ENCODE data around the gene ASAP2. TPM values are rescaled to one million over a fixed set of nuclear protein-coding genes. Genes with fewer than 3 reads are reported as not detected.

The ASAP2 gene
- polyA plus RNA-seq, 1 donor (not counting 4 experiments of a cell fraction or from before 2014, with no cell fraction given), result 54.2 TPM

DNA sequence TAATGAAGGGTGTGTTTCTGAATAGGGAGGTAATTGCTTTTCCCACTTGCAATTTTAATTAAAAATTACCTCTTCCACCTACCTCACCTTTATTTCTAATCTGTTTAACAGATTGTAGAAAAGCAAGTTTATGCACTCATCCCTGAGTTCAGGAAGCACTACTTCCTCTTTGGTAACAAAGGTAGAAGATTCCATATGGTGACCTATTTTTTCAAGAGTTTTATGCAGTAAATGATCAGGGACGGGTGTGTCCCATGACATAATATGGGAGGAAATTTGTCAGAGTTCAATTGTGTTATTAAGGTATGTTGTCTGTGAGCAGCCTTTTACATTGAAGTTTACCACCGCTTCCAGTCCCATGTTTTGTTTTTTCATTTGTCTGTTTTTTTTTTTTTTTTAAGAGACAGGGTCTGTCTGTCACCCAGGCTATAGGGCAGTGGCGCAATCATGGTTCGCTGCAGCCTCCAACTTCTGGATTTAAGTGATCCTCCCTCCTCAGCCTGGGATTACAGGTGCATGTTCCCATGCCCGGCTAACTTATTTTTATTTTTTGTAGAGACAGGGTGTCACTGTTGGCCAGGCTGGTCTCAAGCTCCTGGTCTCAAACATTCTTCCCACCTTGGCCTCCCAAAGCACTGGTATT is 68.2 kb downstream of the ASAP2 start:
- H3K27ac ChIP-seq (ENCODE audit: control insufficient read depth, insufficient read depth, low read length), result no peak overlapping the region
- TF ChIP-seq, protein P1, sequence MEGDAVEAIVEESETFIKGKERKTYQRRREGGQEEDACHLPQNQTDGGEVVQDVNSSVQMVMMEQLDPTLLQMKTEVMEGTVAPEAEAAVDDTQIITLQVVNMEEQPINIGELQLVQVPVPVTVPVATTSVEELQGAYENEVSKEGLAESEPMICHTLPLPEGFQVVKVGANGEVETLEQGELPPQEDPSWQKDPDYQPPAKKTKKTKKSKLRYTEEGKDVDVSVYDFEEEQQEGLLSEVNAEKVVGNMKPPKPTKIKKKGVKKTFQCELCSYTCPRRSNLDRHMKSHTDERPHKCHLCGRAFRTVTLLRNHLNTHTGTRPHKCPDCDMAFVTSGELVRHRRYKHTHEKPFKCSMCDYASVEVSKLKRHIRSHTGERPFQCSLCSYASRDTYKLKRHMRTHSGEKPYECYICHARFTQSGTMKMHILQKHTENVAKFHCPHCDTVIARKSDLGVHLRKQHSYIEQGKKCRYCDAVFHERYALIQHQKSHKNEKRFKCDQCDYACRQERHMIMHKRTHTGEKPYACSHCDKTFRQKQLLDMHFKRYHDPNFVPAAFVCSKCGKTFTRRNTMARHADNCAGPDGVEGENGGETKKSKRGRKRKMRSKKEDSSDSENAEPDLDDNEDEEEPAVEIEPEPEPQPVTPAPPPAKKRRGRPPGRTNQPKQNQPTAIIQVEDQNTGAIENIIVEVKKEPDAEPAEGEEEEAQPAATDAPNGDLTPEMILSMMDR (optimal IDR thresholded peaks at IDR 0.05 in 1 of 3, IDR thresholded peaks at IDR 0.05 in 1 of 3, conservative IDR thresholded peaks at IDR 0.05 in 1 of 3; ENCODE audit: extremely low read depth in 1 of 3, insufficient read depth in 2 of 3, low read length in 3 of 3), result no peak
- no peak for TF ChIP-seq EZH2 (IDR thresholded peaks at IDR 0.05; ENCODE audit: low read length)

DNA sequence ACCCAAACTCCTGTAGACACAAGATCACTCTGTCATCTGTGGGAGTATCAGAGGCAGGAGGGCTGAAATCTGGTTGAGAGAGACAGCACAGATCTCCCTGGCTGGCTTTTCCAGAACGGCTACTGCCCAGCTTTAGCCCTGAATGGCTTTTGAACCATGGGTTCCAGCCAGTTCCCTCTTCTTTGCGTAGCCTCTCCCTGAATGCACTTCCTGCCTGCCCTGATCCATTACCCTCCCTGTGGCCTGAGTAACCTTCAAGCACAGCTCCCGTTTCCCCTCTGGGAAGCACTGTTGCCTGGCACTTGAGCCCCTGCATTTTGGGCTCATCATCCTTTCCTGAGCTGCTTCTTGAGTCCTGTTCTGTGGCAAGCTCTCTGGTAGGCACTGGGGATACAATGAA is 68.8 kb downstream of the ASAP2 start:
- Histone ChIP-seq H3K36me3 (ENCODE audit: control insufficient read depth in 2 of 2, extremely low read depth in 1 of 2, insufficient read depth in 2 of 2, low read length in 2 of 2) (peaks cover 12 to 18% of the 10 kb centered on the region in 2 experiments), H3K4me1 (ENCODE audit: control insufficient read depth, extremely low read depth, insufficient read depth, low read length) (peaks cover 20% of the 10 kb centered on the region), H3K27ac (ENCODE audit: control insufficient read depth, insufficient read depth, low read length) (no peak overlapping the region), H3K79me2 (ENCODE audit: control insufficient read depth, insufficient read depth, low read length) (peaks cover 89% of the 10 kb centered on the region), H3K4me2 (ENCODE audit: control insufficient read depth, extremely low read depth, insufficient read depth, low read depth, low read length) (no peak overlapping the region), H3K9me3 (ENCODE audit: control insufficient read depth, low read depth, low read length) (peaks cover 3% of the 10 kb centered on the region), H4K20me1 (ENCODE audit: control insufficient read depth, extremely low read depth, insufficient read depth, low read length) (no peaks in the 10 kb centered on the region), H3K9me1 (ENCODE audit: control insufficient read depth, extremely low read depth, insufficient read depth, low read length) (no peaks in the 10 kb centered on the region), H3K27me3 (ENCODE audit: control insufficient read depth, extremely low read depth, insufficient read depth, low read length) (no peaks in the 10 kb centered on the region), H2AFZ (ENCODE audit: control insufficient read depth, low read length) (no peak overlapping the region), H3K9ac (ENCODE audit: control insufficient read depth, extremely low read depth, insufficient read depth, low read length) (no peak overlapping the region), H3K4me3 (ENCODE audit: control insufficient read depth in 2 of 3, extremely low read depth in 1 of 3, insufficient read depth in 2 of 3, low read depth in 1 of 3, low read length in 3 of 3) (no peak overlapping the region)
- no peak for FAIRE-seq
- DNase-seq (ENCODE audit: low read depth, low spot score), result no peak
- TF ChIP-seq EZH2 (IDR thresholded peaks at IDR 0.05; ENCODE audit: low read length), result no peak
- TF ChIP-seq, protein P1 (optimal IDR thresholded peaks at IDR 0.05 in 1 of 3, IDR thresholded peaks at IDR 0.05 in 1 of 3, conservative IDR thresholded peaks at IDR 0.05 in 1 of 3; ENCODE audit: extremely low read depth in 1 of 3, insufficient read depth in 2 of 3, low read length in 3 of 3), result no peak
- dilution Hi-C loops (cut with MboI; ENCODE audit: extremely low pct_ligation_motif_present, low sequenced_read_pairs), result no loop called here

More for the DNA sequence above, 68.2 kb downstream of the ASAP2 start:
- peaks cover 91% of the 10 kb centered on the region for H3K79me2 ChIP-seq (ENCODE audit: control insufficient read depth, insufficient read depth, low read length)
- H3K4me3 ChIP-seq (ENCODE audit: control insufficient read depth in 2 of 3, extremely low read depth in 1 of 3, insufficient read depth in 2 of 3, low read depth in 1 of 3, low read length in 3 of 3), result no peak overlapping the region
- no peaks in the 10 kb centered on the region for H3K27me3 ChIP-seq (ENCODE audit: control insufficient read depth, extremely low read depth, insufficient read depth, low read length)
- dilution Hi-C loops (cut with MboI; ENCODE audit: extremely low pct_ligation_motif_present, low sequenced_read_pairs), result no loop called here
- H2AFZ ChIP-seq (ENCODE audit: control insufficient read depth, low read length), result no peak overlapping the region
- no peak overlapping the region for H3K4me2 ChIP-seq (ENCODE audit: control insufficient read depth, extremely low read depth, insufficient read depth, low read depth, low read length)
- peaks cover 3% of the 10 kb centered on the region for H3K9me3 ChIP-seq (ENCODE audit: control insufficient read depth, low read depth, low read length)
- H4K20me1 ChIP-seq (ENCODE audit: control insufficient read depth, extremely low read depth, insufficient read depth, low read length), result no peaks in the 10 kb centered on the region
- FAIRE-seq, result no peak
- H3K9me1 ChIP-seq (ENCODE audit: control insufficient read depth, extremely low read depth, insufficient read depth, low read length), result no peaks in the 10 kb centered on the region
- no peak overlapping the region for H3K9ac ChIP-seq (ENCODE audit: control insufficient read depth, extremely low read depth, insufficient read depth, low read length)
- H3K4me1 ChIP-seq (ENCODE audit: control insufficient read depth, extremely low read depth, insufficient read depth, low read length), result peaks cover 20% of the 10 kb centered on the region
- H3K36me3 ChIP-seq (ENCODE audit: control insufficient read depth in 2 of 2, extremely low read depth in 1 of 2, insufficient read depth in 2 of 2, low read length in 2 of 2), result peaks cover 8 to 17% of the 10 kb centered on the region in 2 experiments
- DNase-seq (ENCODE audit: low read depth, low spot score), result no peak
